Measurements from ENCODE around the gene B4GALT5. TPM values are rescaled to one million over a fixed set of nuclear protein-coding genes. Genes with fewer than 3 reads are reported as not detected.
A peak's percentile ranks its signal among the peaks of the same experiment; 100 is the strongest.

B4GALT5 gene
- total and polyA plus RNA-seq, 10 donors = 3.9 to 79.0 (median 52.3) TPM

- intact Hi-C loops (cut with DNase I; ENCODE audit: low total_unique reads) = loop anchor here (10.0 kb wide), 1 partner anchor 48 kb away; the partner anchor contains the start of gene B4GALT5
- H3K4me1 ChIP-seq = peaks cover 19 to 97% (median 67%) of the 10 kb centered on the region in 6 donors
- WGBS, 5 donors = 52 to 95% (median 77%) methylated on average over 3 of the region's 3 CpGs
Observed at GRCh38 chr20:49666911-49667310, 46.8 kb downstream of the B4GALT5 start.

GRCh38 chr20:49665796-49666195 lies 47.9 kb downstream of the B4GALT5 start:
- intact Hi-C loops (cut with DNase I; ENCODE audit: low total_unique reads) = loop anchor here (10.0 kb wide), 1 partner anchor 49 kb away; the partner anchor contains the start of gene B4GALT5
- TF ChIP-seq POLR2A (IDR thresholded peaks at IDR 0.05) (no peak), CTCF (IDR thresholded peaks at IDR 0.05 in 8 of 11, conservative IDR thresholded peaks at IDR 0.05 in 3 of 11) (no peak), POLR2AphosphoS5 (IDR thresholded peaks at IDR 0.05) (no peak)
- peaks cover 17 to 97% (median 67%) of the 10 kb centered on the region in 6 donors for H3K4me1 ChIP-seq
- no peaks in the 10 kb centered on the region for H3K9me3 ChIP-seq
- no peaks in the 10 kb centered on the region for H3K36me3 ChIP-seq
- 90 to 96% (median 93%) methylated on average over 7 of the region's 7 CpGs for WGBS, 5 donors
- H3K27me3 ChIP-seq (replicated peaks in 1 of 7) = no peaks in the 10 kb centered on the region
- H3K4me3 ChIP-seq = no peak overlapping the region
- no peak for DNase-seq
- H3K27ac ChIP-seq = peak overlapping the region in 1 of 8 donors; percentile 7

More at GRCh38 chr20:49666911-49667310, 46.8 kb downstream of the B4GALT5 start:
- no peaks in the 10 kb centered on the region for H3K9me3 ChIP-seq
- no peaks in the 10 kb centered on the region for H3K36me3 ChIP-seq
- H3K4me3 ChIP-seq = no peak overlapping the region
- peak overlapping the region in 1 of 8 donors; percentile 7 for H3K27ac ChIP-seq
- TF ChIP-seq POLR2AphosphoS5 (IDR thresholded peaks at IDR 0.05) (no peak), POLR2A (IDR thresholded peaks at IDR 0.05) (no peak), CTCF (IDR thresholded peaks at IDR 0.05 in 8 of 11, conservative IDR thresholded peaks at IDR 0.05 in 3 of 11) (no peak)
- DNase-seq = no peak
- no peaks in the 10 kb centered on the region for H3K27me3 ChIP-seq (replicated peaks in 1 of 7)

GRCh38 chr20:49664612-49665313 lies 48.9 kb downstream of the B4GALT5 start:
- DNase-seq = no peak
- intact Hi-C loops (cut with DNase I; ENCODE audit: low total_unique reads) = loop anchor here (10.0 kb wide), 1 partner anchor 50 kb away; the partner anchor contains the start of gene B4GALT5
- H3K36me3 ChIP-seq = peaks cover 0 to 3% (median 0%) of the 10 kb centered on the region in 6 donors
- peaks cover 7 to 97% (median 65%) of the 10 kb centered on the region in 6 donors for H3K4me1 ChIP-seq
- no peak overlapping the region for H3K27ac ChIP-seq
- 93 to 99% (median 95%) methylated on average over 3 of the region's 3 CpGs for WGBS, 5 donors
- H3K4me3 ChIP-seq = no peak overlapping the region
- no peak for TF ChIP-seq CTCF (IDR thresholded peaks at IDR 0.05 in 8 of 11, conservative IDR thresholded peaks at IDR 0.05 in 3 of 11)
- no peak for TF ChIP-seq POLR2AphosphoS5 (IDR thresholded peaks at IDR 0.05)
- no peak for TF ChIP-seq POLR2A (IDR thresholded peaks at IDR 0.05)
- no peaks in the 10 kb centered on the region for H3K27me3 ChIP-seq (replicated peaks in 1 of 7)
- H3K9me3 ChIP-seq = no peaks in the 10 kb centered on the region

- no peak for TF ChIP-seq POLR2AphosphoS5 (IDR thresholded peaks at IDR 0.05)
- no peak for TF ChIP-seq CTCF (IDR thresholded peaks at IDR 0.05 in 8 of 11, conservative IDR thresholded peaks at IDR 0.05 in 3 of 11)
- TF ChIP-seq POLR2A (IDR thresholded peaks at IDR 0.05) = no peak
- peaks cover 6 to 97% (median 63%) of the 10 kb centered on the region in 6 donors for H3K4me1 ChIP-seq
- intact Hi-C loops (cut with DNase I; ENCODE audit: low total_unique reads) = loop anchor here (10.0 kb wide), 1 partner anchor 52 kb away; the partner anchor contains the start of gene B4GALT5
- peak overlapping the region in 3 of 8 donors; percentile 42 to 70 (median 59) for H3K27ac ChIP-seq
- DNase-seq = no peak
- no peaks in the 10 kb centered on the region for H3K27me3 ChIP-seq (replicated peaks in 1 of 7)
- peaks cover 0 to 3% (median 0%) of the 10 kb centered on the region in 6 donors for H3K36me3 ChIP-seq
- H3K9me3 ChIP-seq = no peaks in the 10 kb centered on the region
- no peak overlapping the region for H3K4me3 ChIP-seq
Observed at GRCh38 chr20:49663112-49663511, 50.6 kb downstream of the B4GALT5 start.

Measured in spleen (tissue), 11 donors.